ENCODE results near the gene GUCA1A.

- TF ChIP-seq, protein P1, sequence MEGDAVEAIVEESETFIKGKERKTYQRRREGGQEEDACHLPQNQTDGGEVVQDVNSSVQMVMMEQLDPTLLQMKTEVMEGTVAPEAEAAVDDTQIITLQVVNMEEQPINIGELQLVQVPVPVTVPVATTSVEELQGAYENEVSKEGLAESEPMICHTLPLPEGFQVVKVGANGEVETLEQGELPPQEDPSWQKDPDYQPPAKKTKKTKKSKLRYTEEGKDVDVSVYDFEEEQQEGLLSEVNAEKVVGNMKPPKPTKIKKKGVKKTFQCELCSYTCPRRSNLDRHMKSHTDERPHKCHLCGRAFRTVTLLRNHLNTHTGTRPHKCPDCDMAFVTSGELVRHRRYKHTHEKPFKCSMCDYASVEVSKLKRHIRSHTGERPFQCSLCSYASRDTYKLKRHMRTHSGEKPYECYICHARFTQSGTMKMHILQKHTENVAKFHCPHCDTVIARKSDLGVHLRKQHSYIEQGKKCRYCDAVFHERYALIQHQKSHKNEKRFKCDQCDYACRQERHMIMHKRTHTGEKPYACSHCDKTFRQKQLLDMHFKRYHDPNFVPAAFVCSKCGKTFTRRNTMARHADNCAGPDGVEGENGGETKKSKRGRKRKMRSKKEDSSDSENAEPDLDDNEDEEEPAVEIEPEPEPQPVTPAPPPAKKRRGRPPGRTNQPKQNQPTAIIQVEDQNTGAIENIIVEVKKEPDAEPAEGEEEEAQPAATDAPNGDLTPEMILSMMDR (IDR thresholded peaks at IDR 0.05; ENCODE audit: low read depth, low read length): no peak
- no peak for TF ChIP-seq EZH2phosphoT487 (IDR thresholded peaks at IDR 0.05; ENCODE audit: low read depth)
These were observed 15.2 kb downstream of the GUCA1A start for GRCh38 chr6:42188406-42188805.

Measured in OCI-LY3 (cell line).